ENCODE results near the gene GALR3.

The GALR3 gene

GRCh38 chr22:37812869-37813678, 10.1 kb upstream of the GALR3 start:
- no peaks in the 10 kb centered on the region for H4K20me1 ChIP-seq (ENCODE audit: insufficient read depth)
- H3K27ac ChIP-seq, result no peak overlapping the region
- H3K4me1 ChIP-seq (ENCODE audit: low read depth, poor library complexity, severe bottlenecking), result peaks cover 11% of the 10 kb centered on the region
- TF ChIP-seq CTCF (conservative IDR thresholded peaks at IDR 0.05; ENCODE audit: low read depth, low read length), result no peak
- no peaks in the 10 kb centered on the region for H3K36me3 ChIP-seq (ENCODE audit: insufficient read depth)
- no peak overlapping the region for H2AFZ ChIP-seq (ENCODE audit: low read depth)
- H3K4me3 ChIP-seq (IDR thresholded peaks at IDR 0.05; ENCODE audit: insufficient read depth, low read depth, low read length), result no peak overlapping the region
- H3K9ac ChIP-seq, result no peak overlapping the region
- H3K4me2 ChIP-seq, result no peak overlapping the region
- no peaks in the 10 kb centered on the region for H3K79me2 ChIP-seq (ENCODE audit: insufficient read depth, low read depth)
- no peaks in the 10 kb centered on the region; the same call in 1 of the 2 replicates for H3K27me3 ChIP-seq (ENCODE audit: insufficient read depth, low read depth)

- no peak overlapping the region for H3K27ac ChIP-seq
- no peak overlapping the region for H3K4me2 ChIP-seq
- H3K27me3 ChIP-seq (ENCODE audit: insufficient read depth, low read depth), result no peaks in the 10 kb centered on the region
- no peaks in the 10 kb centered on the region for H4K20me1 ChIP-seq (ENCODE audit: insufficient read depth)
- H3K79me2 ChIP-seq (ENCODE audit: insufficient read depth, low read depth), result no peaks in the 10 kb centered on the region
- TF ChIP-seq CTCF (conservative IDR thresholded peaks at IDR 0.05; ENCODE audit: low read depth, low read length), result no peak
- no peak overlapping the region for H3K9ac ChIP-seq
- no peak overlapping the region for H3K4me3 ChIP-seq (IDR thresholded peaks at IDR 0.05; ENCODE audit: insufficient read depth, low read depth, low read length)
- peaks cover 7% of the 10 kb centered on the region for H3K4me1 ChIP-seq (ENCODE audit: low read depth, poor library complexity, severe bottlenecking)
- H3K36me3 ChIP-seq (ENCODE audit: insufficient read depth), result no peaks in the 10 kb centered on the region
- H2AFZ ChIP-seq (ENCODE audit: low read depth), result no peak overlapping the region
Observed at GRCh38 chr22:37815593-37815992, 7.6 kb upstream of the GALR3 start.

- H2AFZ ChIP-seq (ENCODE audit: low read depth), result no peak overlapping the region
- H3K79me2 ChIP-seq (ENCODE audit: insufficient read depth, low read depth), result no peaks in the 10 kb centered on the region
- no peaks in the 10 kb centered on the region for H4K20me1 ChIP-seq (ENCODE audit: insufficient read depth)
- TF ChIP-seq CTCF (conservative IDR thresholded peaks at IDR 0.05; ENCODE audit: low read depth, low read length), result no peak
- no peak overlapping the region for H3K27ac ChIP-seq
- H3K9ac ChIP-seq, result no peak overlapping the region
- H3K36me3 ChIP-seq (ENCODE audit: insufficient read depth), result no peaks in the 10 kb centered on the region
- H3K27me3 ChIP-seq (ENCODE audit: insufficient read depth, low read depth), result no peaks in the 10 kb centered on the region
- no peak overlapping the region for H3K4me2 ChIP-seq
- peaks cover 7% of the 10 kb centered on the region for H3K4me1 ChIP-seq (ENCODE audit: low read depth, poor library complexity, severe bottlenecking)
- H3K4me3 ChIP-seq (IDR thresholded peaks at IDR 0.05; ENCODE audit: insufficient read depth, low read depth, low read length), result no peak overlapping the region
Observed at GRCh38 chr22:37816543-37817180, 6.5 kb upstream of the GALR3 start.

- Histone ChIP-seq H3K79me2 (ENCODE audit: insufficient read depth, low read depth) (no peaks in the 10 kb centered on the region), H3K4me2 (peak overlapping the region; percentile 68), H3K4me3 (IDR thresholded peaks at IDR 0.05; ENCODE audit: insufficient read depth, low read depth, low read length) (no peak overlapping the region), H3K9ac (peak overlapping the region; percentile 9; the same call in 1 of the 2 replicates), H3K36me3 (ENCODE audit: insufficient read depth) (no peaks in the 10 kb centered on the region), H2AFZ (ENCODE audit: low read depth) (peak overlapping the region; percentile 95), H4K20me1 (ENCODE audit: insufficient read depth) (no peaks in the 10 kb centered on the region), H3K27ac (no peak overlapping the region), H3K4me1 (ENCODE audit: low read depth, poor library complexity, severe bottlenecking) (peaks cover 7% of the 10 kb centered on the region), H3K27me3 (ENCODE audit: insufficient read depth, low read depth) (no peaks in the 10 kb centered on the region)
- peak; percentile 87 for TF ChIP-seq CTCF (conservative IDR thresholded peaks at IDR 0.05; ENCODE audit: low read depth, low read length)
Observed at GRCh38 chr22:37817705-37818408, 5.3 kb upstream of the GALR3 start.

Measured in KMS-11 (cell line).